ENCODE measurements around the gene ANKS1B.

ANKS1B gene

DNA sequence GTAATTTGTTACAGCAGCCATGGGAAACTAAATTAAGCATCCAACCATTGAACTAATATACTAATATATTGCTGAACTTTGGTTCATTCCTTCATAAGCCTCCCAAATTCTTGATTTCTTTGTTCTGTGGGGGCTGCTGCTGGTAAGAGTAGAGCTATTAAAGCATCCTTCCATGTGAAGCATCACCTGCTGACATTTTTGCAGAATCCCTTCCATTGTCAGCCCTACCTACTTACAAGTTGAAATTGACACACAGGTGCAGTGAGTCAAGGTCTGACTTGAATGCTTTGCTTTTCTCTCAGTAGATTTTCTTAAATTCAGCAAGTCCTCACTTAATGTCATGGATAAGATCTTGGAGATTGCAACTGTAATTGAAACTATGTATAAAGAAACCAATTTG, 865.3 kb downstream of the ANKS1B start:
- no peaks in the 10 kb centered on the region for H3K27me3 ChIP-seq (ENCODE audit: control insufficient read depth, insufficient read depth, low read length)
- H3K4me1 ChIP-seq, result no peaks in the 10 kb centered on the region
- TF ChIP-seq, protein P1, sequence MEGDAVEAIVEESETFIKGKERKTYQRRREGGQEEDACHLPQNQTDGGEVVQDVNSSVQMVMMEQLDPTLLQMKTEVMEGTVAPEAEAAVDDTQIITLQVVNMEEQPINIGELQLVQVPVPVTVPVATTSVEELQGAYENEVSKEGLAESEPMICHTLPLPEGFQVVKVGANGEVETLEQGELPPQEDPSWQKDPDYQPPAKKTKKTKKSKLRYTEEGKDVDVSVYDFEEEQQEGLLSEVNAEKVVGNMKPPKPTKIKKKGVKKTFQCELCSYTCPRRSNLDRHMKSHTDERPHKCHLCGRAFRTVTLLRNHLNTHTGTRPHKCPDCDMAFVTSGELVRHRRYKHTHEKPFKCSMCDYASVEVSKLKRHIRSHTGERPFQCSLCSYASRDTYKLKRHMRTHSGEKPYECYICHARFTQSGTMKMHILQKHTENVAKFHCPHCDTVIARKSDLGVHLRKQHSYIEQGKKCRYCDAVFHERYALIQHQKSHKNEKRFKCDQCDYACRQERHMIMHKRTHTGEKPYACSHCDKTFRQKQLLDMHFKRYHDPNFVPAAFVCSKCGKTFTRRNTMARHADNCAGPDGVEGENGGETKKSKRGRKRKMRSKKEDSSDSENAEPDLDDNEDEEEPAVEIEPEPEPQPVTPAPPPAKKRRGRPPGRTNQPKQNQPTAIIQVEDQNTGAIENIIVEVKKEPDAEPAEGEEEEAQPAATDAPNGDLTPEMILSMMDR (IDR thresholded peaks at IDR 0.05), result no peak
- no peak overlapping the region for H3K27ac ChIP-seq
- H3K36me3 ChIP-seq (ENCODE audit: control insufficient read depth, insufficient read depth, low read length), result no peaks in the 10 kb centered on the region
- H3K4me2 ChIP-seq (ENCODE audit: low read length), result no peak overlapping the region
- no peak overlapping the region for H3K9ac ChIP-seq
- no peak overlapping the region for H2AFZ ChIP-seq
- H3K4me3 ChIP-seq (ENCODE audit: low read depth, low read length), result no peak overlapping the region
- no peaks in the 10 kb centered on the region for H3K79me2 ChIP-seq
- peaks cover 3% of the 10 kb centered on the region for H3K9me3 ChIP-seq (ENCODE audit: control insufficient read depth, low read length)

DNA sequence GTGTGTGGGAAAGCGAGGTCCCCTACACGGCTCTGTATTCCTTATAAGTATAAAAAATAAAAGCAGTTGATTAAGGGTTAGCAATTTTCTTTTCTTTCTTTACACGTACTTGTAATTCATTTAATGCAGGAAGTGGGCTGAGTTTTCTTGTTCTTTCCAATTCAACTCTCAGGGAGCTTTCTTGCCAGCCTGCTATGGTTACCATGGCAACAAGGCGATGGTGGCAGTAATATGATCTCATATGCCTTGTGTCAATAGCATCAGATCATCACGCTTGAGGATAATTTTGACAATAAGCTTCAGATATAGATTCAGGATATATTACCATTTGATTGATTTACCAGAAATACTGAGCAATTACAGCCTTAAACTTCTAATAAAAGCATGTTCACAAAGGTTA, 873.1 kb downstream of the ANKS1B start:
- Histone ChIP-seq H3K9ac (no peak overlapping the region), H3K36me3 (ENCODE audit: control insufficient read depth, insufficient read depth, low read length) (no peaks in the 10 kb centered on the region), H3K79me2 (no peaks in the 10 kb centered on the region), H3K27ac (no peak overlapping the region), H3K4me3 (ENCODE audit: low read depth, low read length) (no peak overlapping the region), H3K4me2 (ENCODE audit: low read length) (no peak overlapping the region), H3K27me3 (ENCODE audit: control insufficient read depth, insufficient read depth, low read length) (no peaks in the 10 kb centered on the region), H2AFZ (no peak overlapping the region), H3K9me3 (ENCODE audit: control insufficient read depth, low read length) (no peaks in the 10 kb centered on the region), H3K4me1 (no peaks in the 10 kb centered on the region)
- TF ChIP-seq, protein P1 (IDR thresholded peaks at IDR 0.05), result no peak

DNA sequence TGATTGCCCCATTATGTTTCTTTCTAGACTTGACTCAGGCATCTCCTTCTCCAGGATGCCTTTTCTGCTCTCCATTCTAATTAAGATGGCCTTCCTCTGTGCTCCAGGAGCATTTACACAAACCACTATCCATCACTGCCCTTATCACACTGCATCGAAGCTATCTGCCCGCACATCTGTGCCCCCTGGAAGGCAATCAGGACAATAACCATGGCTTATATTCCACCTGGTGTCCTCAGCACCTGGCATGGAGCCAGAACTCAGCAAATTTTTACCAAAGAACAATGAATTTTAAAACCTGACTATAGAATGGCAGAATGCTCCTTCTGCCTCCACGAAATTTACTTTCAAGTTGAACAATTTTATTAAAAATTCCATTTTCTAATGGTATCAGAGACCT, 873.9 kb downstream of the ANKS1B start:
- Histone ChIP-seq H3K4me2 (ENCODE audit: low read length) (no peak overlapping the region), H3K27me3 (ENCODE audit: control insufficient read depth, insufficient read depth, low read length) (no peaks in the 10 kb centered on the region), H3K27ac (no peak overlapping the region), H3K79me2 (no peaks in the 10 kb centered on the region), H3K36me3 (ENCODE audit: control insufficient read depth, insufficient read depth, low read length) (no peaks in the 10 kb centered on the region), H3K9me3 (ENCODE audit: control insufficient read depth, low read length) (no peaks in the 10 kb centered on the region), H3K9ac (no peak overlapping the region), H3K4me3 (ENCODE audit: low read depth, low read length) (no peak overlapping the region), H2AFZ (no peak overlapping the region), H3K4me1 (no peaks in the 10 kb centered on the region)
- TF ChIP-seq, protein P1 (IDR thresholded peaks at IDR 0.05), result no peak

DNA sequence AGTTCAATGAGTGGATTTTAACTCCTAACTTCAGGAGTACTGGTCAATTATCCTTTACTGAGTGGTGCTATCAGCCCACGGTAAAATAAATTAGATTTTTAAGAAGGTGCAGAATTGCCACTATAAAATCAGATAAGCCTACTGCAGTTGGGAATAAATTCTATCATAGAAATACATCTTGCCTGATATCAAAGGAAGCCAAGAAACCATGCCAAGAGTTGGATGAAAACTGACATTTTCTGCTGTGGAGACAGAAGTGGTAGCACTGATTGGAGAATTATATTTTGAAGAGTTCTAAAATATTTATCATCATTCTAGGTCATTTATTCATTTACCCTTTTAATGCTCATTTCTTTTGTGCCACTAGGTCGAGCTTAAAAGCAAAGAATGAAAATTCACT, 874.5 kb downstream of the ANKS1B start:
- no peak overlapping the region for H3K4me3 ChIP-seq (ENCODE audit: low read depth, low read length)
- no peak overlapping the region for H3K27ac ChIP-seq
- no peak overlapping the region for H3K9ac ChIP-seq
- TF ChIP-seq, protein P1 (IDR thresholded peaks at IDR 0.05), result no peak
- H3K4me2 ChIP-seq (ENCODE audit: low read length), result no peak overlapping the region
- no peaks in the 10 kb centered on the region for H3K9me3 ChIP-seq (ENCODE audit: control insufficient read depth, low read length)
- H3K79me2 ChIP-seq, result no peaks in the 10 kb centered on the region
- H3K36me3 ChIP-seq (ENCODE audit: control insufficient read depth, insufficient read depth, low read length), result no peaks in the 10 kb centered on the region
- H3K4me1 ChIP-seq, result no peaks in the 10 kb centered on the region
- no peaks in the 10 kb centered on the region for H3K27me3 ChIP-seq (ENCODE audit: control insufficient read depth, insufficient read depth, low read length)
- no peak overlapping the region for H2AFZ ChIP-seq

DNA sequence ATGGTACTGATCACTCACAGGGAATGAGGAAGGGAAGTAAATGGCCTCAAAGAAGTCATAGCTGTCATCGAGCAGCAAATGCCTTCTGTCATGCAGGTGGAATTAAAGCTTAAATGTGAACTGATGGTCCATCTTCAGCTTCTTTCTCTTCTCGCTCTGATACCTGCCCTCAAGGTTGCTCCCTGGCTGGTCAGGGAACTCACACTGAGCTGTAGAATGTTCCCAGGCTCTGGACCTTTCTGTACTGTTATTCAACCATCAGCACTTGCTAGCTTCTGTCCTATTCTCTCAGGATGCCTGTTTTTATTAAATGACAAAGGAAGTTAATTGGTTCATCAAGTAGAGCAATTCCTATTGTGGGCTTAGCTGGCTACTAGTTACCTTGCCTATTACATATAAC, 875.8 kb downstream of the ANKS1B start:
- Histone ChIP-seq H3K4me3 (ENCODE audit: low read depth, low read length) (no peak overlapping the region), H3K79me2 (no peaks in the 10 kb centered on the region), H2AFZ (no peak overlapping the region), H3K4me1 (no peaks in the 10 kb centered on the region), H3K9ac (no peak overlapping the region), H3K4me2 (ENCODE audit: low read length) (no peak overlapping the region), H3K27ac (no peak overlapping the region), H3K9me3 (ENCODE audit: control insufficient read depth, low read length) (no peaks in the 10 kb centered on the region), H3K36me3 (ENCODE audit: control insufficient read depth, insufficient read depth, low read length) (no peaks in the 10 kb centered on the region), H3K27me3 (ENCODE audit: control insufficient read depth, insufficient read depth, low read length) (no peaks in the 10 kb centered on the region)
- TF ChIP-seq, protein P1 (IDR thresholded peaks at IDR 0.05), result no peak

Measured in parathyroid adenoma (tissue), 2 donors.